ENCODE data around the gene INSL3.

DNA sequence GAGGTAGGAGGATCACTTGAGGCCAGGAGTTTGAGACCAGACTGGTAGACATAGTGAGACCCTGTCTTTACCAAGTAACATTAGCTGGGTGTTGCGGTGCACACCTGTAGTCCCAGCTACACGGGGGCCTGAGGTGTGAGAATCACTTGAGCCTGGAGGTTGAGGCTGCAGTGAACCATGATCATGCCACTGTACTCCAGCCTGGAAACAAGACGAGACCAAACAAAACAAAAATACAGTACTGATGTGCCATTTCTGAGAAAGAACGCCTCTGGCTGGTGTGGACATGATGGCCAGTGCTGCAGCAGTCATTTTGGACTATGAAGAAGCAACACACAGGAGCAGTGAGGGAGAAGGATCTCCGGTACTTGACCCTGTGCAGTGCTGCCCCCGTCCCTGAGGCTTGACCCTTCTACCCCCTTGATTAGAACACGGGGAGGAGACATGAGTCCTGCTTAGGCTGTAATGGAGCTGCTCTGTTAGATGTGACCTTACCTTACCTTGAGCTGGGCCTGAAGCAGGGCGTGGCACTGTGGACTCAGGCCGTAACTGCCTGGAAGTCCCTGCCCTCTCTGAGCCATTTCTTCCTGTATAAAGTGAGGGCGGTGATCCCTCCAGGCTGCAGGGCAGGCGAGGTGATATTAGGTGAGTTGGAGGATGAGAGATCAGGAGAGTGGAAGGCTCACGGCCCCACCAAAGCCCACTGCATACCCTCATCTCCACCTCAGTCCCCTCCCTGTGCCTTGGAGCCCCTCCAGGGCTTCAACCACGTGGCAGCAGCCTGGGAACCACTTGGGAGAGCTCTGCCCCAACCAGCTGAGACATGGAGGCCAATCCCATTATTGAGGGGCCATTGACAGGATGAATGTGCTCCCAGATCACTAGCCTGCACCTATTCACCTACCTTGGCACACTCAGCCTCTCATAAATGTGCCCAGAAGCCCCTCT lies 44.3 kb upstream of the INSL3 start:
- TF ChIP-seq, protein P1, sequence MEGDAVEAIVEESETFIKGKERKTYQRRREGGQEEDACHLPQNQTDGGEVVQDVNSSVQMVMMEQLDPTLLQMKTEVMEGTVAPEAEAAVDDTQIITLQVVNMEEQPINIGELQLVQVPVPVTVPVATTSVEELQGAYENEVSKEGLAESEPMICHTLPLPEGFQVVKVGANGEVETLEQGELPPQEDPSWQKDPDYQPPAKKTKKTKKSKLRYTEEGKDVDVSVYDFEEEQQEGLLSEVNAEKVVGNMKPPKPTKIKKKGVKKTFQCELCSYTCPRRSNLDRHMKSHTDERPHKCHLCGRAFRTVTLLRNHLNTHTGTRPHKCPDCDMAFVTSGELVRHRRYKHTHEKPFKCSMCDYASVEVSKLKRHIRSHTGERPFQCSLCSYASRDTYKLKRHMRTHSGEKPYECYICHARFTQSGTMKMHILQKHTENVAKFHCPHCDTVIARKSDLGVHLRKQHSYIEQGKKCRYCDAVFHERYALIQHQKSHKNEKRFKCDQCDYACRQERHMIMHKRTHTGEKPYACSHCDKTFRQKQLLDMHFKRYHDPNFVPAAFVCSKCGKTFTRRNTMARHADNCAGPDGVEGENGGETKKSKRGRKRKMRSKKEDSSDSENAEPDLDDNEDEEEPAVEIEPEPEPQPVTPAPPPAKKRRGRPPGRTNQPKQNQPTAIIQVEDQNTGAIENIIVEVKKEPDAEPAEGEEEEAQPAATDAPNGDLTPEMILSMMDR (IDR thresholded peaks at IDR 0.05), result no peak
- no peak for TF ChIP-seq POLR2A (IDR thresholded peaks at IDR 0.05)
